Stimulated activated CD4-positive, alpha-beta T cell treated with anti-CD3 and anti-CD28 coated beads, Interleukin-12 subunit alpha, Interleukin-12 subunit beta, amount 100 ng/mL, for 48 hours (primary cell): Measurements from ENCODE around the gene MB21D2.
"Not testable (repeated sequence)": the region's sequence is repeated elsewhere in the genome, so short reads cannot be mapped to it uniquely, and the experiment has no call there.

Source experiments
- DNase-seq, 3 donors: peaks; one replicate each; pipeline ENCODE4 v3.0.0-alpha.2; 2020; ENCODE audit warnings: low read depth in 2 of 3, low spot score in 1 of 3

The MB21D2 gene

GRCh38 chr3:192917404-192918274 lies at the start of gene MB21D2:
MB21D2 (minus strand) TSS chr3:192917856; CDS start chr3:192917840, 16 bp downstream.
- DNase-seq: peak in 2 of 3 donors; percentile 24 to 45

DNA sequence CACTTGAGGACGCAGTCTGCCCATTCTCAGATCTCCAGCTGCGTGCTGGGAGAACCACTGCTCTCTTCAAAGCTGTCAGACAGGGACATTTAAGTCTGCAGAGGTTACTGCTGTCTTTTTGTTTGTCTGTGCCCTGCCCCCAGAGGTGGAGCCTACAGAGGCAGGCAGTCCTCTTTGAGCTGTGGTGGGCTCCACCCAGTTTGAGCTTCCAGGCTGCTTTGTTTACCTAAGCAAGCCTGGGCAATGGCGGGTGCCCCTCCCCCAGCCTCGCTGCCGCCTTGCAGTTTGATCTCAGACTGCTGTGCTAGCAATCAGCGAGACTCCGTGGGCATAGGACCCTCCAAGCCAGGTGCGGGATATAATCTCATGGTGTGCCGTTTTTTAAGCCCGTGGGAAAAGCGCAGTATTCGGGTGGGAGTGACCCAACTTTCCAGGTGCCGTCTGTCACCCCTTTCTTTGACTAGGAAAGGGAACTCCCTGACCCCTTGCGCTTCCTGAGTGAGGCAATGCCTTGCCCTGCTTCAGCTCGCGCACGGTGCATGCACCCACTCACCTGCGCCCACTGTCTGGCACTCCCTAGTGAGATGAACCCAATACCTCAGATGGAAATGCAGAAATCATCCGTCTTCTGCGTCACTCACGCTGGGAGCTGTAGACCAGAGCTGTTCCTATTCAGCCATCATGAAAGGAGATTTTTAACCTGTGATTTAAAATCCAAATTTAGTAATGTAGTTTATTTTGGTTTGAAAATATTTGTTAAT lies 47.5 kb upstream of the MB21D2 start:
- DNase-seq: not testable (repeated sequence)

DNA sequence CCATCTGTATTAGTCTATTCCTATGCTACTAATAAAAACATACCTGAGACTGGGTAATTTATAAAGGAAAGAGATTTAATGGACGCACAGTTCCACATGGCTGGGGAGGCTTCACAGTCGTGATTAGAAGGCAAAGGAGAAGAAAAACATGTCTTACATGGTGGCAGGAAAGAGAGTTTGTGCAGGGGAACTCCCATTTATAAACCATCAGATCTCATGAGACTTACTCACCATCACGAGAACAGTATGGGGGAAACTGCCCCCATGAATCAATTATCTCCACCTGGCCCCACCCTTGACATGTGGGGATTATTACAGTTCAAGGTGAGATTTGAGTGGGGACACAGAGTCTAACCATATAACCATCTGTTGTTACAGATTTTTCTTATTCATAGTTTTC lies 42.1 kb upstream of the MB21D2 start:
- DNase-seq: no peak

GRCh38 chr3:192958219-192958872 lies 40.7 kb upstream of the MB21D2 start:
- no peak for DNase-seq

GRCh38 chr3:192957441-192958021 lies 39.9 kb upstream of the MB21D2 start:
- peak in 2 of 3 donors; percentile 1 to 20 for DNase-seq

DNA sequence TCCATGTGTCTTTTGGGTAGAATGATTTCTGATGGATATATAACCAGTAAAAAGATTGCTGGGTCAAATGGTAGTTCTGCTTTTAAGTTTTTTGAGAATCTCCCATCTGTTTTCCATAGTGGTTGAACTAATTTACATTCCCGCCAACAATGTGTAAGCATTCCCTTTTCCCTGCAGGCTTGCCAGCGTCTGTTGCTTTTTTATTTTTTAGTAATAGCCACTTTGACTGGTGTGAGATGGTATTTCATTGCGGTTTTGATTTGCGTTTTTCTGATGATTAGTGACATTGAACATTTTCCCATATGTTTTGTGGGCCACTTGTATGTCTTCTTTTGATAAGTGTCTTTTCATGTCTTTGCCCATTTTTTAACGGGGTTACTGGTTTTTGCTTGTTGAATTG lies 36.3 kb upstream of the MB21D2 start:
- DNase-seq: no peak

DNA sequence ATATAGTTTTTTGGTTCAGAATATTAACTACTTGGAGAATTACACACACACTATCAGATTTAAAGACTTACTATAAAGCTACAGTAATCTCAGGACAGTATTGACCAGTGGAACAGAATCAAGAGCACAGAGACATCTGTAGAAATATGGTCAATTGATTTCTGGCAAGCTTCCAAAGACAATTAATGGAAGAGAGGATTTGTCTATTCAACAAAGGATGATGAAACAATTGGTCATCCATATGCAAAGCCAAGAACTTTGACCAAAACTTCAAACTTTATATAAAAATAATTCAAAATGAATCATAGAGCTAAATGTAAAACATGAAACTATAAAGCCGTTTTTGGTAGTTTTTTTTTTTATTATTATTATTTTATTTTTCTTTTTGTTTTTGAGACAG lies 29.8 kb upstream of the MB21D2 start:
- no peak for DNase-seq

DNA sequence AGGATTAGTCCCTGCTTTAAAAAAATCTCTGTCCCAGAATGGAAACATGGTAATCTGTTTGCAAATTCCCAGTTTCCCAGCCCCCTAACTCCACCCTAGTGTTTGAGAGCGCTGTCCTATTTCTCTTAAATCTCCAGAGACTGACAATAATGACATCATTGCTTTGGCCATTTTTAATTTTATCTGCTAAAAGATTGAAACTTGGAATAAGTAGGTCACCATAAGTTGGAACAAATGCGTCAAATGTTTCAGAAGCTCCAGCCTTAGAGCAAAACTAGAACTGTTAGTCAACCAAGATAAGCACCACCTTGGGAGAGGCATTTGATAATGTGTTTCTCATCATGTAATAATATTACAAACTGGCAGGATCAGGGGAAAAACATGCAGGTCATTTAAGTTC lies 25.7 kb upstream of the MB21D2 start:
- DNase-seq: no peak

- DNase-seq: no peak
Observed at GRCh38 chr3:192942625-192943024, 25.0 kb upstream of the MB21D2 start.

GRCh38 chr3:192940129-192940528 lies 22.5 kb upstream of the MB21D2 start:
- DNase-seq: no peak

GRCh38 chr3:192935441-192935840 lies 17.8 kb upstream of the MB21D2 start:
- DNase-seq: no peak

DNA sequence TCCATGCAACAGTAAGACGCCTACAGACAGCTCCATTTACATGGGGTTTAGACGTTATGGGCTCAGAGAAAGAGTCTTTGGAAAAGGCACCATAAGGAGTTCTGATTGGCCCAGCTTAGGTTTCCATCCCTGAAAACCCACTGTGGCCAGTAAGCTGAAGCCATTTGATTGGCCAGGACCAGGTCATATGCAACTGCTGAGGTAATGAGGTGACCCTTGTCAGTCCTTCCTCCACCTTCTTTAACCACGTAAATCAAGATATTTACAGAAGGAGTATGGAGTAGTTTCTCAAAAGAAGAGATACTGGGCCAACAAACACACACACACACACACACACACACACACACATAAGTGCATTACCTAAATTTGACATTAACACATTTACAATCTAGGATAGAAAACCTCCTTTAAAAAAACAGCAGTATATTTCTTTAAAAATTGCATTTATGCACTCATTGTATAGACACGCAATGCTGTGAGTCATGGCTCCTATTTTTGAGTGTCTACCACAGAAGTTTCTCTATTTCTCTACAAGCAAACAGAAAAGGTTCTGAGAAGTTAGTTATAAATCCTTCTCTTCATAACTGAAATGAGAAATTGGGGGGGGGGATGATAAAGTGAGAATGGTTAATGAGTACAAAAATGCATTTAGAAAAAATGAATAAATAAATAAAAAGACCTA lies 16.3 kb upstream of the MB21D2 start:
- no peak for DNase-seq

DNA sequence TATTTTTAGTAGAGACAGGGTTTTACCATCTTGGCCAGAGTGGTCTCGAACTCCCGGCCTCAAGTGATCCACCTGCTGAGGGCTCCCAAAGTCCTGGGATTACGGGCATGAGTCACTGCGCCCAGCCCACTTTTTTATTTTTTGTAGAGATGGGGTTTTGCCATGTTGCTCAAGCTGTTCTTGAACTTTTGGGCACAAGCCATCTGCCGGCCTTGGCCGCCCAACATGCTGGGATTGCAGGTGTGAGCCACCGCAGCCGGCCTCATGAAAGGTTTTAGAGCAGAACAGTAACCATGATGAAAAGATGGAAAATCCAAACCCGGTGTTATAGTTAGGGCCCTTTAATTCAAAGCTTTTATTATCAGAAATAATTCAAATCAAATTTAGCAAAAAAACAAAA lies 15.6 kb upstream of the MB21D2 start:
- DNase-seq: no peak

- DNase-seq: no peak
Observed at GRCh38 chr3:192931825-192932224, 14.2 kb upstream of the MB21D2 start.

DNA sequence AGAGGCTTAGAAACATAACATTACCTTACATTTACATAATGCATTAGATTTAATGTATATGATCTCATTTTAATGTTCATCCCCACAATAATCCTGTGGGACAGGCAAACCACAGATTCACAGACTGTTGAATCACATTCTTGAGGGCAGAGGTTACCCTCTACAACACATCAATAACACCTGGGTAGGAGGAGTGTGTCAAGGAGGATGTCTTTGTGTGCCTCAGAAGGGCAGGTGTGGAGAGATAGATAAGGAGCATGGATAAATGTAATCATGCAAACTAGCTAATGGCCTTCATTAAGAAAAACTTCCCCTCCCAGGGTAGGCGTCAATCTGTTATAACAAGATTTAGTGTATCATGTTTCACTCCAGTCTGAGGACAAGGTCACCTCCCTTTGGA lies 12.9 kb upstream of the MB21D2 start:
- no peak for DNase-seq

DNA sequence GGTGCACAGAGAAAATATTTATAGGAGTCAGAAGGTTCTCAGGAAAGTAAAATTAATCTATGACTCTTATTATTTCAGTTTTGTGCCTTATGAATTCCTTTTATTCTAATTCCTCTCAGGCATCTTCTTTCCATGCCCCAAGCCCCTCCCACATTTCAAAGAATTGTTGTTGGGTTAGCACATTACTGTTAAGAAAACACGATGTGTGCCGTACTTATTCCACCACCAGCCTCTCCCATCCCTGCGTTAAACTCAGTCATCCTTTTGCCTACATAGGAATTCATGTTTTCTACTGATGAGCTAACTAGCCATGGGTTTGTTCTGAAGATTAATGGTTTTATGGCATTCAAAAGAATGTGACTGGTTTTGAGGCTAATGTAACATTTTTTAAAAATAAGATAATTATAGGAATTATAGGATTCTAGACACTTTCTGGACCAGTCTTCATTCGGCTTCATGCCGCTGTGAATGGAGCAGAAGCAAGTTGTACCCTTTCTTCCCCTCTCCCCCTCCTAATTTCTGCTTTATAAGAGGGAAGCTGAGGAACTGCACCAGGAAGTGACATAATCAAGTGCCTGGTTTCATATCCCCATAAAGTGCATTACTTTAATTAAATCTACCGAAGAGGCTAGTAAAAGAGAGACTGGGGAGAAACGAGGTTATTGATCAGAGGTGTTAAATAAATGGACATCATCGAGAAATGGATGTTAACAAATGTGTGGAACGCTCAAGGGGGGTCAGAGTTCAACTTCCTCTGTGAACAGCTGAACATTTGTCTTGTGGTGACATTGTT lies 12.3 kb upstream of the MB21D2 start:
- DNase-seq: no peak

GRCh38 chr3:192929146-192929545 lies 11.5 kb upstream of the MB21D2 start:
- no peak for DNase-seq

- DNase-seq: no peak
Observed at GRCh38 chr3:192928720-192929119, 11.1 kb upstream of the MB21D2 start.

DNA sequence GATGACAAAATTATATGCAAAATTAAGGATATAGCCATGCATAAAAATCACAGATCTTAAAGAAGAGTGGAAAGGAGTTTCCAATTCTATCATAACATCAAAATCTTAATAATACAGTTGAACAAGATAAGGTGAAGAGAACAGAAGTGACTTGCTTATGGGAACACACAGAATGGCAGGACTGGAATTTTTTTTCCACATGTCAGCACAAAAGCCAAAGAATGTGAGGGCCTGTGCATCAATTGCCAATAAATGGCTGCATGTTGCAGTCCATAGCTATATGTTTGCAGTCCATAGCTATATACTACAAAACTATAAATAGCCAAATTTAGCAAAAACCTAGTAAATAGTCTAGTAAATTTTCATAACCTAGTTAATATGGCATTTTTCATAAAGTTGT lies 10.4 kb upstream of the MB21D2 start:
- DNase-seq: no peak

- no peak for DNase-seq
Observed at GRCh38 chr3:192927016-192927415, 9.4 kb upstream of the MB21D2 start.
